ENCODE measurements around the gene SUMF1.
"Not testable (repeated sequence)": the region's sequence is repeated elsewhere in the genome, so short reads cannot be mapped to it uniquely, and the experiment has no call there.

The SUMF1 gene

GRCh38 chr3:4461468-4462090, 5.5 kb downstream of the SUMF1 start:
- no peak for TF ChIP-seq ZNF274 (IDR thresholded peaks at IDR 0.05; ENCODE audit: low read depth, low read length)
- H3K4me3 ChIP-seq (ENCODE audit: low read length), result no peak overlapping the region

DNA sequence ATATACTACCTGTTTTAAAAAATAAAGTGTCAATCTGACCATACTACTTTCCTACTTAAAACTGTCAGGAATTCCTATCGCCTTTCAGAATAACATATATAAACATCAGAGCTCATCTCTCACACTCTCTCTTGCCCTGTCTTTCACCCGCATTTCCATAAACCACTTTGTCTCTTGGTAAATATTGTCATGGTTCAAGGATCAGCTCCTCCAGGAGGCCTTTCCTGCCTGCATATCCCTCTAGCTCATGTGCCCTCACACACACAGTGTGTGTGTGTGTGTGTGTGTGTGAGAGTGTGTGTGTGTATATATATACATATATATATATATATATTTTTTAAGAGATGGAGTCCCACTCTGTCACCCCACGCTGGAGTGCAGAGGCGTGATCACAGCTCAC, 6.7 kb downstream of the SUMF1 start:
- TF ChIP-seq ZNF274 (IDR thresholded peaks at IDR 0.05; ENCODE audit: low read depth, low read length), result no peak
- H3K4me3 ChIP-seq (ENCODE audit: low read length), result no peak overlapping the region

DNA sequence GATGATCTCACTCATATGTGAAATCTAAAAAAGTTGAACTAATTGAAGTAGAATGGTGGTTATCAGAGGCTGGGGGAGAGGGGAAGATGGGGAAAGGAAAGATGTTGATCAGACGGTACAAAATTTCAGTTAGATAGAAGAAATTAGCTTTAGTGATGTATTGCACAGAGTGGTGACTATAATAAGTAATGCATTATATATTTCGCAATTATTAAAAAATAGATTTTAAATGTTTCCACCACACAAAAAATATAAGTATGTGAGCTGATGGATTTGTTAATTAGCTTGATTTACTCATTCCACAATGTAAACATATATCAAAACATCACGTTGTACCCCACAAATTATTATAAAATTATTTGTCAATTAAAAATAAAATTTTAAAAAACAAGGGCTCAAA, 8.1 kb downstream of the SUMF1 start:
- H3K4me3 ChIP-seq (ENCODE audit: low read length), result no peak overlapping the region
- TF ChIP-seq ZNF274 (IDR thresholded peaks at IDR 0.05; ENCODE audit: low read depth, low read length), result no peak

GRCh38 chr3:4456780-4457179, 10.3 kb downstream of the SUMF1 start:
- H3K4me3 ChIP-seq (ENCODE audit: low read length), result not testable (repeated sequence)

- no peak overlapping the region for H3K4me3 ChIP-seq (ENCODE audit: low read length)
- TF ChIP-seq ZNF274 (IDR thresholded peaks at IDR 0.05; ENCODE audit: low read depth, low read length), result no peak
These were observed 12.9 kb downstream of the SUMF1 start for GRCh38 chr3:4454142-4454541.

DNA sequence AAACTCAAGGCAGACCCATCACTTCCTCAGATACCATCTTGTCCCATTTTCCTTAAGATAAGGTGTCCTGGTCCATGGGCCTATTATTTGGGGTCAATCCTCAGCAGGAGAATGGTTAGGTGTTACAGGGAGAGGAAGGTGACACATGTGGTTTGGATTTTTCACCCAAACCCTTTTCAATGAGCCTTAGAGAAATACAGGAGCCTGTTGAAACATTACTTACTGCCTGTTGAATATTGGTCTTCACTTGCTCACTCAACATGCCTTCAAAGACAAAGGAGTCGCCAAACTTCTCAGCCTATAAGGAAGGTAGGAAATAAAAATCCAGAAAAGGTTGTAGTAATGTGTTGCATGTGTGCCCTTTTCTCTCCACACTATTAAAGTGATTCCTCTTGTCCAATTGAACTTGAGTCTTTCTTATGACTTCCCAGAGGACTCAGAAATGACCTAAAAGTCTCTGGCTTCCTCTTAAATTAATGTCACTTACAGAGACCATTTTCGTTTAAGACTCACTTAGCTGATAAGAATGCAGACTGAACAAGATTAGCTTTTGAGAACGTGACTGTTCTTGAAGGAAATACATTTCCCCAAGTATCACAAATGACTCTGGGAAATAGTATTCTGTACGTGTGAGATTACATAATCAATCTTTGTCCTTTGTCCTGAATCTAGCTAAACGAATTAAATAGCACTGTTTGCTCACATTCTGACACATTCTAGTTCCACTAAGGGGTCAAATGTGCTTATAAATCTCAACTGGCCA, 17.8 kb downstream of the SUMF1 start:
- TF ChIP-seq ZNF274 (IDR thresholded peaks at IDR 0.05; ENCODE audit: low read depth, low read length), result no peak
- H3K4me3 ChIP-seq (ENCODE audit: low read length), result no peak overlapping the region

GRCh38 chr3:4448187-4448586, 18.9 kb downstream of the SUMF1 start:
- TF ChIP-seq ZNF274 (IDR thresholded peaks at IDR 0.05; ENCODE audit: low read depth, low read length), result no peak
- H3K4me3 ChIP-seq (ENCODE audit: low read length), result no peak overlapping the region

DNA sequence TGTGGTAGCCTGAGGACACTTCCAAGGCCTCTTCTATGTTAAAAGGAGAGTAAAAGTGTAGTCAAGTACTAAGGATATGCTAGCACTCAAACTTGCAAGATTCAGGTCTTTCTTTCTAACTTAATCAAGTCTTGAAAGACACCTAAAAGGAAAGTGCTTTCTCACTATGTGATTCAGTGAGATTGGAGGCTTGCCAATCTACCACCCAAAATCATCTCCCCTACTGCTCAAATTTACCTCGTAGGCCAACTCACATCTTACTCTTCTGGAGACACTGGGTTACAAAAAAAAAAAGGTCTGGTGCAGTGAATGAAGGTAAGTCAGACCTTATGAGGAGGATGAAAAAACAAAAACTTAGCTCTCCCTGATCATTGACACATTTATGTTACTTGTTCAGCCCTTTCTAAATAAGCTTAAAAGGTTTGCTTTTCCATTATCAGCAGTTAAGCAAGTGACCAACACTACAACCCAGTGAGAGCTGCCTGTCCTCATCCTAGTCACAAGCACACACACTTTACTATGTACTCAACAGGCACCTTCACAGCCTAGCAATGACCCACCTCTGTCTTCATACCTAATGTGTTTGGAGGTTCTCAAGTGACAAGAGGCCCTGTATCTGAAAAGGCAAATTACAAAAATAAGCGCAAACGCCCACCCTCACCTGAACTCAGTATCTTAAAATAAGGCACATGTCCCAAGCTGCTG, 19.6 kb downstream of the SUMF1 start:
- no peak overlapping the region for H3K4me3 ChIP-seq (ENCODE audit: low read length)

DNA sequence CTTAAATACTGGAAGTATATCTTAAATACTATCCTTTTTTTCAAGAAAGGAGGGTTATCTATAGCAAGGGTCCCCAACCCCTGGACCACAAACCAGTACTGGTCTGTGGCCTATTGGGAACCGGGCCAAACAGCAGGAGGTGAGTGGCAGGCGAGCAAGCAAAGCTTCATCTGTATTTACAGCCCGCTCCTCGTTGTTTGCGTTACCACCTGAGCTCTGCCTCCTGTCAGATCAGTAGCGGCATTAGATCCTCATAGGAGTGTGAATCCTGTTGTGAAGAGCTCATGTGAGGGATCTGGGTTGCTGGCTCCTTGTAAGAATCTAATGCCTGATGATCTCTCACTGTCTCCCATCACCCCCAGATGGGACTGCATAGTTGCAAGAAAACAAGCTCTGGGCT, 26.1 kb downstream of the SUMF1 start:
- no peak for TF ChIP-seq ZNF274 (IDR thresholded peaks at IDR 0.05; ENCODE audit: low read depth, low read length)
- no peak overlapping the region for H3K4me3 ChIP-seq (ENCODE audit: low read length)

More for the DNA sequence above, 19.6 kb downstream of the SUMF1 start:
- no peak for TF ChIP-seq ZNF274 (IDR thresholded peaks at IDR 0.05; ENCODE audit: low read depth, low read length)

GRCh38 chr3:4438296-4438695, 28.8 kb downstream of the SUMF1 start:
- H3K4me3 ChIP-seq (ENCODE audit: low read length), result no peak overlapping the region
- no peak for TF ChIP-seq ZNF274 (IDR thresholded peaks at IDR 0.05; ENCODE audit: low read depth, low read length)

- no peak for TF ChIP-seq ZNF274 (IDR thresholded peaks at IDR 0.05; ENCODE audit: low read depth, low read length)
- H3K4me3 ChIP-seq (ENCODE audit: low read length), result no peak overlapping the region
These were observed 34.8 kb downstream of the SUMF1 start for GRCh38 chr3:4432259-4432658.

DNA sequence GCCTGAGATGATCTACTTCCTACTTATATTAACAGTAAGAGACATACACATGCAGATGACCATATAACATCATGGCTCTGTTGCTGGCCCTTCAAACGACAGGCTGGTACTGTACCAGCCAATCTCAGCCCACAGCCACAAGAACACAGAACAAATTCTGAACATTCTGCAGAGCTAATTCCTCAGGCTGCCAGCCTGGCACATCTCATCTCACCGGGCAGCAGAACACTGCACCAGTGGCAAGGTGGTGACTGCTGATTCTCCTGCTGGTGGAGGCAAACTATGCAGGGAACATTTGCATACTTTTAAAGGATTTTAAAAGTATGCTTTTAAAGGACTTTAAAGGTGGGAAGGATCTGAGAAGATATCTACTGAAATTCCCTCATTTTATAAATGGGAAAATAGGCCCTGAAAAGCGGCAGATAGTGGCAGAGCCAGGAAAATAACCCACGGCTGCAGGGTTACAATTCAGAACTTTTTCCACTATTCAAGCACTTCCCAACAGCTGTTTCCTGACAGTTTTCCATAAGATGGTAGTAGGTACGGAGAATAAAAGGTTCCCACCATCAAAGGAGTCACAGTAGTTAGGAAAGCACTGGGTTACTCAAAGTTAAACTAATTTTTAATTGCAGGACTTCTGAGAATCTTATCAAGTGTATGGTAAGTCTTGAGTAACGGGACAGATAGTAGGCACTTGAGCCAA, 37.3 kb downstream of the SUMF1 start:
- TF ChIP-seq ZNF274 (IDR thresholded peaks at IDR 0.05; ENCODE audit: low read depth, low read length), result no peak
- H3K4me3 ChIP-seq (ENCODE audit: low read length), result no peak overlapping the region

DNA sequence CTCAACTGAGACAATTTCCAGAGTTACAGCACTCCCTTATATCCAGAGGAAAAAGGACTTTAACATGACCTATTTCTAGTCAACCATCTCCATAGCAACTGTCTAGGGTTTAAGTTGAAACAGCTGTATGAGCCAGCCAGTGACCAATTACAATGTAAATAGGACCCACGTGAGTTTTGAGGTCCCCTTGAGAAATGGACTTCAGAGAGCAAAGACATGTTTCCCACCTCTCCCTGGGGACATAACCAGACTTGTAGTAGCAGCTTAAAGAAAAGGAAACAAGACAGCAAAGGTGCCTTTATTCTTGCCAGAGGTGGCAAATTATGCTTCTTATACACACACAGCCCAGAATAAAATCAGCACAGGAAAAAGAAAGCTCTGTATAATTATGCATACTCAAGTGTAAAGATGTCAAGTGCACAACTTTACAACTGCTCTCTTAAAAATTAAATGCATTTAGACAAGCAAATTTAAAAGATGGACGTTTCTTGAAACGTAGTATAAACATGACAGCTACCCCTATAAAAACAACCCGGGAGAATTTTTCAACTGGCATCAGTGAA, 40.2 kb downstream of the SUMF1 start:
- no peak for TF ChIP-seq ZNF274 (IDR thresholded peaks at IDR 0.05; ENCODE audit: low read depth, low read length)
- H3K4me3 ChIP-seq (ENCODE audit: low read length), result no peak overlapping the region

GRCh38 chr3:4426261-4426781, 40.7 kb downstream of the SUMF1 start:
- no peak for TF ChIP-seq ZNF274 (IDR thresholded peaks at IDR 0.05; ENCODE audit: low read depth, low read length)
- H3K4me3 ChIP-seq (ENCODE audit: low read length), result no peak overlapping the region

Measured in GM08714 (cell line).